ENCODE results near the gene RETN. TPM values are rescaled to one million over a fixed set of nuclear protein-coding genes. Genes with fewer than 3 reads are reported as not detected.
A peak's percentile ranks its signal among the peaks of the same experiment; 100 is the strongest.

RETN gene
- total RNA-seq, 1 experiment from 2014 or later, result not detected

GRCh38 chr19:7652061-7652641 is 16.7 kb upstream of the RETN start:
- ChIA-PET POLR2A (ENCODE audit: low non-redundant PET) (no interaction called here), CTCF (interaction anchor here (0.8 to 1.2 kb wide), 2 partner anchors 25 to 28 kb away, joined by 3 to 15 read pairs; partner anchors contain the start of genes MCEMP1 and TRAPPC5)
- Histone ChIP-seq H3K4me1 (ENCODE audit: insufficient read depth, low read length, poor library complexity, severe bottlenecking) (no peaks in the 10 kb centered on the region), H3K4me3 (ENCODE audit: low read depth, low read length, poor library complexity, severe bottlenecking) (peak overlapping the region; percentile 20), H3K9me3 (ENCODE audit: low read depth, low read length, poor library complexity, severe bottlenecking) (no peaks in the 10 kb centered on the region), H3K27me3 (replicated peaks; ENCODE audit: insufficient read depth, low read depth, low read length, poor library complexity) (no peaks in the 10 kb centered on the region), H3K36me3 (ENCODE audit: insufficient read depth, low read length, poor library complexity, severe bottlenecking) (no peaks in the 10 kb centered on the region), H3K27ac (ENCODE audit: low read depth, low read length, poor library complexity, severe bottlenecking) (no peak overlapping the region)
- TF ChIP-seq CTCF (conservative IDR thresholded peaks at IDR 0.05; ENCODE audit: low read depth, low read length) (peak; percentile 97), EZH2 (IDR thresholded peaks at IDR 0.05; ENCODE audit: borderline replicate concordance, low read depth, low read length, poor library complexity, severe bottlenecking) (no peak)
- no TSS peak for BruUV-seq (replicated peaks)
- peak; percentile 76 for DNase-seq (ENCODE audit: low spot score)
- intact Hi-C loops (cut with micrococcal nuclease; ENCODE audit: unreplicated experiment), result loop anchor here (2.0 to 5.0 kb wide), 2 partner anchors 29 to 150 kb away; partner anchors contain the start of gene TRAPPC5

- ChIA-PET CTCF (interaction anchor here (1.0 kb wide), 1 partner anchor 26 kb away, joined by 3 read pairs; the partner anchor contains the start of gene TRAPPC5), POLR2A (ENCODE audit: low non-redundant PET) (no interaction called here)
- no TSS peak for BruUV-seq (replicated peaks)
- H3K4me3 ChIP-seq (ENCODE audit: low read depth, low read length, poor library complexity, severe bottlenecking), result no peak overlapping the region
- no peaks in the 10 kb centered on the region for H3K9me3 ChIP-seq (ENCODE audit: low read depth, low read length, poor library complexity, severe bottlenecking)
- no peak for DNase-seq (ENCODE audit: low spot score)
- intact Hi-C loops (cut with micrococcal nuclease; ENCODE audit: unreplicated experiment), result loop anchor here (5.0 kb wide), 1 partner anchor 148 kb away; no protein-coding TSS in a partner anchor
- TF ChIP-seq EZH2 (IDR thresholded peaks at IDR 0.05; ENCODE audit: borderline replicate concordance, low read depth, low read length, poor library complexity, severe bottlenecking) (no peak), CTCF (conservative IDR thresholded peaks at IDR 0.05; ENCODE audit: low read depth, low read length) (no peak)
- no peaks in the 10 kb centered on the region for H3K4me1 ChIP-seq (ENCODE audit: insufficient read depth, low read length, poor library complexity, severe bottlenecking)
- H3K27me3 ChIP-seq (replicated peaks; ENCODE audit: insufficient read depth, low read depth, low read length, poor library complexity), result no peaks in the 10 kb centered on the region
- no peaks in the 10 kb centered on the region for H3K36me3 ChIP-seq (ENCODE audit: insufficient read depth, low read length, poor library complexity, severe bottlenecking)
- no peak overlapping the region for H3K27ac ChIP-seq (ENCODE audit: low read depth, low read length, poor library complexity, severe bottlenecking)
Observed at GRCh38 chr19:7654401-7654800, 14.4 kb upstream of the RETN start.

GRCh38 chr19:7655581-7655980 is 13.3 kb upstream of the RETN start:
- Histone ChIP-seq H3K4me3 (ENCODE audit: low read depth, low read length, poor library complexity, severe bottlenecking) (no peak overlapping the region), H3K36me3 (ENCODE audit: insufficient read depth, low read length, poor library complexity, severe bottlenecking) (no peaks in the 10 kb centered on the region), H3K27me3 (replicated peaks; ENCODE audit: insufficient read depth, low read depth, low read length, poor library complexity) (no peaks in the 10 kb centered on the region), H3K27ac (ENCODE audit: low read depth, low read length, poor library complexity, severe bottlenecking) (no peak overlapping the region), H3K9me3 (ENCODE audit: low read depth, low read length, poor library complexity, severe bottlenecking) (no peaks in the 10 kb centered on the region), H3K4me1 (ENCODE audit: insufficient read depth, low read length, poor library complexity, severe bottlenecking) (no peaks in the 10 kb centered on the region)
- TF ChIP-seq EZH2 (IDR thresholded peaks at IDR 0.05; ENCODE audit: borderline replicate concordance, low read depth, low read length, poor library complexity, severe bottlenecking) (no peak), CTCF (conservative IDR thresholded peaks at IDR 0.05; ENCODE audit: low read depth, low read length) (no peak)
- DNase-seq (ENCODE audit: low spot score), result no peak
- ChIA-PET CTCF (interaction anchor here (0.6 kb wide), 1 partner anchor 10 kb away, joined by 4 read pairs; no protein-coding TSS in a partner anchor), POLR2A (ENCODE audit: low non-redundant PET) (no interaction called here)
- BruUV-seq (replicated peaks), result no TSS peak
- intact Hi-C loops (cut with micrococcal nuclease; ENCODE audit: unreplicated experiment), result no loop called here

All from A673 (cell line).